RPMI7951 (cell line): Measurements from ENCODE around the gene GATM. TPM values are rescaled to one million over a fixed set of nuclear protein-coding genes. Genes with fewer than 3 reads are reported as not detected.
"Not testable (repeated sequence)": the region's sequence is repeated elsewhere in the genome, so short reads cannot be mapped to it uniquely, and the experiment has no call there.

Source experiments
- DNase-seq: peaks from one replicate; pipeline ENCODE4 v3.0.0-alpha.2; 2012; ENCODE audit warnings: low read depth
- total RNA-seq: library from RNA; depleted of rRNA; stranded (reverse); fragments of >200 nt; shearing (Covaris generic); gene quantifications from 2 replicates; pipeline ENCODE4 v1.2.3, GENCODE V29; 2014

Gene GATM
- total RNA-seq, 1 experiment from 2014 or later = 1.4 TPM

- DNase-seq = no peak
These were observed 11.0 kb upstream of the GATM start for GRCh38 chr15:45389351-45389750.

GRCh38 chr15:45387380-45388007 is 9.2 kb upstream of the GATM start:
- peak; percentile 45 for DNase-seq

DNA sequence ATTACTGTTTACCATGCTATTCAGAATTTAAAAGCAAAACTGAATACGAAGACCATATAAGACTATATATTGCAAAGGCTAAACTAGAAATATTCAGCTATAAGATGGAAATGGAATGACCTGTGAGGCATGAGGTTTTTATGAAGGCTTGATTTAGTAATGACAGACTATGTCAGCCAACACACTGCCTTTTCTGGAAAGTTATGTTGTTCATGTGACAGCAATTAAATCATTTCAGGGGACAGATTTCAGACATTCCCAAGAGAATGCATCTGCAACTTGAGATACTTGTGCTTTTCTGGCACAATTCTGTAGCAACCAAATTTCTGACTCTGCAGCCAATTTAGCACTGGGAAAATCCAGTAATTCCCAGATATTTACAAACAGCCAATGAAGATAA is 8.6 kb upstream of the GATM start:
- no peak for DNase-seq

DNA sequence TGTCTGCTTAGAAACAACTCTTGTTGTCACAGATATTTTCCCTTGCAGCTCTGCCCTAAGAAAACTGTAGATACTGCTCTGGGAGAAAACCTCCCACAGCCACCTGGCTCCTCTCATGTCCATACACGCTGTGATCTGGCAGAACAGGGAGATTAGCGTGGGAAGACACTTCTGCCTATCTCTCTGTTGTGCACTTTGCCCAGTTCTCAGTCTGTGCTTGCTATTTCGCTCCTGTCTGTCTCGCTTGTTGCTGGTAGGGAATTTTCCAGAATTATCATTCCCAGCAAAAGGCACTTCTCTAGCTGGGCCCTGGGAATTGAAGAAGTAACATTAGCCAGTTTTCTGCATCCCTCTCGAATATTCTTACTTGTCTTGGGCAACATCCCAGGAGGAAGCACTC is 8.1 kb upstream of the GATM start:
- DNase-seq = no peak

DNA sequence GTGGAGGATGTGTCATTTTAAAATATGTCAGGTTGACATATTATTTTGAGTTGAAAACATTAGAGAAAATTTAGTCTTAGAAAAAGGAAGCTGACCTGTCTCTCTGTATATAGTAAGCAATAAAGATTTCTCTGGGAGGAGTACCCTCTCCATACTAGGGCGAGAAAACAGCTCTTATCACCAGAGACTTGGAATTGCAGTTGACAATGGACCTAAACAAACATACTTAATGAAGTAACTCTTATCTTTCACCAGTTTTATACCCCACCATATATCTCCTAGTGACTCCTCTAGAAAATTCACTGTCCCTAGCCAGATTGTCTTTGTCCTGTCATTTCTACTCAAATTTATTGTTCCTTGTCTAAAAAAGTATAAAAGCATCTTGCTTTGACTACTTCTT is 7.2 kb upstream of the GATM start:
- no peak for DNase-seq

- no peak for DNase-seq
These were observed 6.4 kb upstream of the GATM start for GRCh38 chr15:45384700-45385099.

- DNase-seq = no peak
These were observed 544 bp upstream of the GATM start for GRCh38 chr15:45378913-45379262.

- DNase-seq = peak; percentile 21
These were observed 665 bp downstream of the GATM start for GRCh38 chr15:45377609-45378148.

DNA sequence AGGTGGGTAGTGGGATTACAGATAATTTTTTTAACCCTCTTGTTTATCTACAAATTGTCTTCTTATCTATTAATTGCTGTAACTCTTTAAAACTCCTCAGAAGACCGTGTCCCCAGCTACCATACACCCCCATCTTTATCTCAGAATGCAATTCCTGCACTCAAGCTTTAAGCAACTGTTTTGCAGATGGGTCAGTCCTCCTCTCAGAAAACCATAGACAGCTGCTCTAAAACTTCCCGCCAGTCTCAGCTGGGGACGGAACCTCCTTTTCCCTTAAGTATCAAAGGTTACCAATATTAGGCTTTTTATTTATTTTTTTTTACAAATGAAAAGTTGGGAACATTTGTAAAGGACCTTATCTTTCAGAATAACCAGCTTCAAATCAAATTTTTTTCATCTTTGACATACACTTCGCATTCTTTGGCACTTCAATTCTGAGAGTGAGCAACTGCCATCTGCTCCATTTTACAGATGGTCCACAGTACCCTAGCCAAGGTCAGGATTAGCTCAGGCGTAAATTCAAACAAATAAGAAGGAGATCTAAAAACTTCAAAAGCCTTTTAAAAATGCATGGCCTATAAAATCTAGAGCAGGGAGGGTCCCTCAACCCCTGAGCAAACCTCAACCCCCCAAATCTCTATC is 1.3 kb downstream of the GATM start:
- DNase-seq = no peak

DNA sequence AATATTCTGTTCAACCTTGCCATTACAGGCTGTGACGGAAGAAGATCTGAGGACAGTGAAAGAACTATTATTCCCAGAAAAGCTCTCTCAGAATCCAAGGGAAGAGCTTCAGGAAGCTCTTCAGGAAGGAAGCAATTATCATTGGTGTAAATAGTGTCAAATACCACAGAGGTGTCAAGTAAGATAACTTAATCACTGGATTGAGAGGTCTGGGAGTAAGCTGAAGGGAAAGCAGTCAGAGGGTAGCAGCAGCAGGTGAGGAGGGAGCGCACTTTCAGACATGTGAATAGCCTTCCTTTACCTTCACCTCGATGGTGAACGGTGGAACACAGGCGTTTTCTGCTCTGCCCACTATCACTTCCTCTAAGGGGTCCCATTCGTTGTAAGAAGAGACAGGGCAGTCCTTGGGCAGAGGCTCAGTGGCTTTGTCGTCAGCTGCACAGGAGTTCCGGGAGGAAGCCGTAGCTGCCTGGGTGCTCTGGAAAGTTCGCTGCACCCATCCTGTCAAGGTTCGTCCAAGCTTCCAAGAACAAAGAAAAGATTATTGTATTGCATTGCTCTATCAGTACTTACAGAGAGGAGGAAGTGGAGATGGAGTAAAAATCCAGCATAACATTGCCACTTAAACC is 1.9 kb downstream of the GATM start:
- DNase-seq = no peak

GRCh38 chr15:45375836-45376235 is 2.5 kb downstream of the GATM start:
- DNase-seq = no peak

DNA sequence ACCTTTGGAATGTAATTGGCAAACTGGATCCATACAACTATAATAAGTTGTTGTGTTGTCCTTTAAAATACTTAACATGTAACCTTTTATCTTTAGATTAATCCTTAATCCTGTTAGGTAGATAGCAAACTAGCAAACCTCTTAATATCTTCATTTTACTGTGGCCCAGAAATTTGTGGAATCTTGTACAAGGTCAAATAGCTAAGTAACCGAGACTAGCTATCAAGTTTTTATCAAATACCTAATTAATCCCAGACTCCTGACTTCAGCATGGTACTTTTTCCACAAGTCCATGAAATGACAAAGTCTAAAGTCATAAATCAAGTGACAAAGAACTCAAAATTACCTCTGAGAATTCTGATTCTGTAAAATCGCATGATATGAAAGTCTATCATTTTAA is 4.4 kb downstream of the GATM start:
- DNase-seq = no peak

GRCh38 chr15:45372041-45372995 is 6.0 kb downstream of the GATM start:
- peak; percentile 51 for DNase-seq

DNA sequence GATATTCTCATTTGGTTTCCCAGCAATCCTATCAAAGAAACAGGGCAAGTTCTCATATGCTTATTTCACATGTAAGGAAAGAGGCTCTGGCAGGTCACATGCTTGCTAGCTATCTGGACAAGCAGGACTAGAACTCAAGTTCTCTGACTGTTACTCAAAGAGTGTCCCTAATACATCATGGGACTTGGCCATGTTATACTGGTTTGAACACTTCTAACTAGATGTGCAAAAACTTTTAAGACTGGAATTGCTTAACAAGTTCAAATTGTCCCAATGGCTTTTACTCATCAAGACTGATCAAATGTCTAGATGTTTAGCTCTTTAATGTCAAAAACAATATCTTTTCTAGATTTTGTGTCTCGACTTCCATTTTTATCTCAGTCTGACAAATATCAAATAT is 6.8 kb downstream of the GATM start:
- DNase-seq = no peak

DNA sequence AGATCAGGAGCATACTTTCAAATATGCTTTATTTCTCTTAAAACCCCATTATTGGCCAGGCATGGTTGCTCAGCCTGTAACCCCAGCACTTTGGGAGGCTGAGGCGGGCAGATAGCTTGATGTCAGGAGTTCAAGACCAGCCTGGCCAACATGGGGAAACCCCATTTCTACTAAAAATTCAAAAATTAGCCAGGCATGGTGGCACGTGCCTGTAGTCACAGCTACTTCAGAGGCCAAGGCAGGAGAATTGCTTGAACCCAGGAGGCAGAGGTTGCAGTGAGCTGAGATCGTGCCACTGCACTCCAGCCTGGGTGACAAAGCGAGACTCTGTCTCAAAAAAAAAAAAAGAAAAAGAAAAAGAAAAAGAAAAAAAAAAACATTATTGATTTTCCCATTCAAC is 8.3 kb downstream of the GATM start:
- not testable (repeated sequence) for DNase-seq

DNA sequence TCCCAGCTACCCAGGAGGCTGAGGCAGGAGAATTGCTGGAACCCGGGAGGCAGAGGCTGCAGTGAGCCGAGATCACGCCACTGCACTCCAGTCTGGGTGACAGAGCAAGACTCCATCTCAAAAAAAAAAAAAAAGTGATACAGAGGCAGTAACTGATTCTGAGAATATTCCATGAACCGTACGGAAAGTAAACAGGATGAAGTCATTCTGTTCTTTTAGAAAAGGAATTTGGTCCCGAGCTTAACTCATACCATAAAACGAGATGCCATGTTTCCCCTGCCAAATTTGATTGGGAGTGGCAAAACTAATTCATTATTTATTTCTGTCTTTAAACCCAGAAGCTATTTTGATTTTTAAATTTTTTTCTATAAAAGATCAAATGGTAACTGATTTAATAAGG is 11.1 kb downstream of the GATM start:
- DNase-seq = not testable (repeated sequence)

DNA sequence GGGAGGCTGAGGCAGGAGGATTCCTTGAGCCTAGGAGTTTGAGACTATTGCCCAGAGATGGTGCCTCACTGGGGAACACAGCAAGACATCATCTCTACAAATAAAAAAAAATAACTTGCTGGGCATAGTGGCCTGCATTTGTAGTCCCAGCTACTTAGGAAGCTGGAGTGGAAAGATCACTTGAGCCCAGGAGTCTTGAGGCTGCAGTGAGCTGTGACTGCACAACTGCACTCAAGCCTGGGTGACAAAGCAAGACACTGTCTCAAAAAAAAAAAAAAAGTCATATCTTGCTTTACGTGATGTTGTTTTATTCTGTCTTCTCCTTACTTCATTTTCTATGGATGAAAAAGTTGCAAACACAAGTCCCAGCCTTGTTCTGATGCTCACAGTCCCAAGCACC is 14.1 kb downstream of the GATM start:
- no peak for DNase-seq

DNA sequence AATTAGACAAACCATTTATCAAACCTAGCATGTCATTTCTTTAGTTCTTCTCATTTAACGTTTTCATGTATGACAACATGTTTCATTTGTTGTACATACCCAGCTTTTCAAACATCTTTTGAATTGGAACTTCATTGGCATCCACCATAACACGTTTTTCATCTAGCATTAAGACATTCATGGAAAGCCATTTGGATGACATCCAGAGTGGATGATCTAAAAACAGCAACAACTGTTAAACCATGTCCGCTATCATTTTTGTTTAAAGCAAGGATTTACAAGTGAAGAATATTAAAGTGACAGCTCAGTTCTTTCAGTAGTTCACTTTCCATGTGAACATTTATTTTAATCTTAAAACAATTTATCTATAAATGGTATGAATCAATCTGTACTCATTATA is 14.5 kb downstream of the GATM start:
- DNase-seq = no peak

DNA sequence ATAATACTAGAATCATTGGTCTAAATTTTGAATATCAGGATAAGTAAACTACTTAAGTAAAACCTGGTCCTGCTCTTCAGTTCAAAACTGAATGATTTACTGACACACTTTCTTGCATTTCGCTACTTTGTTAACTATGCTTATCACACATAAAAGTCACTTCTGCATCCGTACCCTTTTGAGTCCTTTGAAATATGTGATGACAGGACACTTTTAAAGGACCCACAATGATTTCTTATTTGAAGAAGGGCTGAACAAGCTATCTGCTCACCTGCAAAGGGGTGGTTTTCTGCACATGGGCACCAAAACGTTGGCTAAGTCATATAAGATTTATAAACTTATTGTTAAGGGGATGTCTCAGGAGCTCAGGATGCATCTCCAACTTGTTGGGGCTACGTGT is 15.0 kb downstream of the GATM start:
- no peak for DNase-seq

DNA sequence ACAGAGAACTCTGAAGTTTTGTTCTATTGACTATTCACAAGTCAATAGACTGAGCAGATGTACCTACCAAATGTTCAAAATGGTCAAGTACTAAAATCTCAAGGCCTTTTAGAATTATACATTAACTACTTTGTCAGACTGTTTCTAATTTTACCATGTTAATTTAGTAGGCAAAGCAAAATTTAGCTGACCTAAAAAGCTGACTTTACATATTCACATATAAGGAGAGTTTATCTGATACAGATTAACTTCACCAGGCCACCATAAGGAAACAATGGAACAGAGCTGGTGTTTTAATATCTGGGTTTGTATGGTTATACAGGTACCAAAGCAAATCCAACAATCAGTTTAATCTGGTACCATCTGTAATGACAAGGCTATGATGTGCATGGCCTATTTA is 15.9 kb downstream of the GATM start:
- no peak for DNase-seq

DNA sequence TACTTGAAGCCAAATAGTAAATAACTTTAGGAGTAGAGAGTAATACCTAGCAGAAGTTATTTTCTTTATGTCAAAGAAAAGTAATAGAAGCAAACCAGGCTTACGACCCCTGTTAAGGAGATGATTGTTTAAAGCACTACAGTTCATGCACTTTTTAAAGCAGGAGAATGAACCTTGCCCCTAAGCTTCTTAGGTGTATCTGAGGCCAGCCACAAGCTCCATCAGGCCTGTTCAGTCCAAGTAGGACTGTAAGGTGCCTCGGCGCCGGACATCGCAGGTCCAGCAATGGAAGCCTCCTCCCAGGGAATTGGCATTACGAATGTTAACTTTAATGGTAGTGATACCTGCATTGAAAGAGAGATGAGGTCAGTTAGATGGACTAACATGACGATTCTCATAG is 16.5 kb downstream of the GATM start:
- no peak for DNase-seq

- DNase-seq = no peak
These were observed 22.5 kb downstream of the GATM start for GRCh38 chr15:45355860-45356259.
